HepG2 (cell line): ENCODE results near the gene IQGAP2. TPM values are rescaled to one million over a fixed set of nuclear protein-coding genes. Genes with fewer than 3 reads are reported as not detected.
A peak's percentile ranks its signal among the peaks of the same experiment; 100 is the strongest.

Experiments
- ATAD3A ChIP-seq: sonication (generic); formaldehyde crosslinking; IDR thresholded peaks from 2 replicates; pipeline ENCODE4 v1.4.0; 2020; ENCODE audit warnings: missing genetic modification reagents
- BATF2 ChIP-seq: sonication (generic); formaldehyde crosslinking; IDR thresholded peaks from 2 replicates; pipeline ENCODE4 v1.8.0; 2022; ENCODE audit warnings: mild to moderate bottlenecking, missing genetic modification reagents, moderate library complexity
- BRCA1 ChIP-seq: sonication (generic); formaldehyde crosslinking; IDR thresholded peaks from 2 replicates; pipeline ENCODE4 v1.4.0; 2020; ENCODE audit warnings: missing genetic modification reagents
- DNMT1 ChIP-seq: sonication (generic); formaldehyde crosslinking; IDR thresholded peaks from 2 replicates; pipeline ENCODE4 v1.5.1; 2020; ENCODE audit warnings: mild to moderate bottlenecking, missing genetic modification reagents
- HIVEP1 ChIP-seq: sonication (generic); formaldehyde crosslinking; IDR thresholded peaks from 2 replicates; pipeline ENCODE4 v1.4.0; 2020; ENCODE audit warnings: mild to moderate bottlenecking, missing genetic modification reagents
- HNRNPUL1 ChIP-seq: fragments of 200-400 bp; formaldehyde crosslinking; IDR thresholded peaks from 2 replicates; pipeline ENCODE4 v1.6.1; 2017; ENCODE audit warnings: low read depth, mild to moderate bottlenecking, low read length, moderate library complexity
- KLF9 ChIP-seq: IDR thresholded peaks from 2 replicates; pipeline ENCODE4 v1.6.1; 2016; ENCODE audit warnings: low read depth
- MAX ChIP-seq: IDR thresholded peaks from 2 replicates; pipeline ENCODE4 v1.6.1; 2012; ENCODE audit warnings: inconsistent platforms
- NPAS2 ChIP-seq: sonication (generic); formaldehyde crosslinking; IDR thresholded peaks from 2 replicates; pipeline ENCODE4 v1.8.0; 2022; ENCODE audit warnings: mild to moderate bottlenecking, missing genetic modification reagents, borderline replicate concordance
- PBX3 ChIP-seq: sonication (generic); formaldehyde crosslinking; IDR thresholded peaks from 2 replicates; pipeline ENCODE4 v1.8.1; 2023; ENCODE audit warnings: missing genetic modification reagents, inconsistent platforms, borderline replicate concordance
- PRDM10 ChIP-seq: sonication (generic); formaldehyde crosslinking; IDR thresholded peaks from 2 replicates; pipeline ENCODE4 v1.4.0; 2020; ENCODE audit warnings: low read depth, missing genetic modification reagents
- RFXANK ChIP-seq: IDR thresholded peaks from 2 replicates; pipeline ENCODE4 v1.6.1; 2016
- SNAPC2 ChIP-seq: sonication (generic); formaldehyde crosslinking; IDR thresholded peaks from 2 replicates; pipeline ENCODE4 v1.8.1; 2022; ENCODE audit warnings: mild to moderate bottlenecking, missing genetic modification reagents
- TEAD3 ChIP-seq: optimal IDR thresholded peaks from 2 replicates; pipeline ENCODE3; 2016; ENCODE audit warnings: borderline replicate concordance
- THRA ChIP-seq: sonication (generic); formaldehyde crosslinking; IDR thresholded peaks from 2 replicates; pipeline ENCODE4 v1.4.0; 2020; ENCODE audit warnings: missing genetic modification reagents, borderline replicate concordance
- YEATS4 ChIP-seq: sonication (generic); formaldehyde crosslinking; IDR thresholded peaks from 2 replicates; pipeline ENCODE4 v1.4.0; 2020; ENCODE audit warnings: missing genetic modification reagents, borderline replicate concordance
- ZFP91 ChIP-seq: sonication (generic); formaldehyde crosslinking; IDR thresholded peaks from 2 replicates; pipeline ENCODE4 v1.9.0; 2022; ENCODE audit warnings: missing genetic modification reagents, mild to moderate bottlenecking, borderline replicate concordance
- ZNF563 ChIP-seq: sonication (generic); formaldehyde crosslinking; IDR thresholded peaks from 2 replicates; pipeline ENCODE4 v1.8.0; 2022; ENCODE audit warnings: mild to moderate bottlenecking, moderate library complexity, missing genetic modification reagents
- ZNF737 ChIP-seq: sonication (generic); formaldehyde crosslinking; IDR thresholded peaks from 2 replicates; pipeline ENCODE4 v1.5.0; 2020; ENCODE audit warnings: missing genetic modification reagents, mild to moderate bottlenecking, borderline replicate concordance
- polyA plus RNA-seq, 8 experiments: library from polyadenylated mRNA; depleted of rRNA in 3 of 8; stranded (reverse) in 7 of 8; unstranded in 1 of 8; fragments of >200 nt; fragmentation: Illumina TruSeq in 4 of 8; extraction: Trizol in 4 of 8; gene quantifications; 2 replicates each; pipeline versions ENCODE4 v1.2.1 to v1.2.3, GENCODE V29; 2011 to 2016; ENCODE audit warnings: low read depth in 4 of 8, missing spikeins in 1 of 8, mixed read lengths in 1 of 8; ENCODE audit not compliant: insufficient read depth in 1 of 8
- total RNA-seq, 5 experiments: library from RNA; depleted of rRNA; stranded (reverse); fragments of >200 nt; fragmentation: Illumina TruSeq; extraction: Trizol; gene quantifications; 2 replicates each; pipeline ENCODE4 v1.2.3, GENCODE V29; 2016; ENCODE audit warnings: low read depth in 1 of 5

The IQGAP2 gene
- total and polyA plus RNA-seq, 2 of the 13 experiments (the other 11 are each of a cell fraction or from before 2014, with no cell fraction given) = 35.2 to 83.3 TPM

GRCh38 chr5:76755779-76756637, 352.9 kb downstream of the IQGAP2 start (continued):
- TF ChIP-seq ZFP91 (CRISPR knock-in tag) (0 out of 2 replicates have a peak, but pooled peaks have one; percentile 39), RFXANK (CRISPR knock-in tag) (no peak), ATAD3A (no peak), BATF2 (no peak), BRCA1 (CRISPR knock-in tag) (no peak), HNRNPUL1 (no peak), NPAS2 (CRISPR knock-in tag) (no peak), PBX3 (CRISPR knock-in tag) (no peak), KLF9 (CRISPR knock-in tag) (no peak), ZNF737 (CRISPR knock-in tag) (no peak), THRA (CRISPR knock-in tag) (no peak), DNMT1 (no peak), SNAPC2 (CRISPR knock-in tag) (no peak), PRDM10 (CRISPR knock-in tag) (no peak), ZNF563 (CRISPR knock-in tag) (no peak), HIVEP1 (CRISPR knock-in tag) (no peak), YEATS4 (CRISPR knock-in tag) (0 out of 2 replicates have a peak, but pooled peaks have one; percentile 36), MAX (no peak; the same call in 1 of the 2 replicates), TEAD3 (no peak)
